NCI-H748 (cell line): ENCODE measurements around the gene HORMAD2.

ENCODE experiments used
- DNase-seq: peaks from one replicate; lab custom pipeline; 2025; ENCODE audit not compliant: unreplicated experiment; lab: John Stamatoyannopoulos, UW

Gene HORMAD2

GRCh38 chr22:30161051-30161469 is 80.8 kb downstream of the HORMAD2 start:
- no peak for DNase-seq

GRCh38 chr22:30167296-30167695 is 87.0 kb downstream of the HORMAD2 start:
- no peak for DNase-seq

- no peak for DNase-seq
Measured at GRCh38 chr22:30167734-30168133, 87.5 kb downstream of the HORMAD2 start.

- no peak for DNase-seq
Measured at GRCh38 chr22:30169002-30169401, 88.7 kb downstream of the HORMAD2 start.

GRCh38 chr22:30170129-30170528 is 89.9 kb downstream of the HORMAD2 start:
- DNase-seq = no peak

- DNase-seq = no peak
Measured at GRCh38 chr22:30171008-30171407, 90.7 kb downstream of the HORMAD2 start.

- no peak for DNase-seq
Measured at GRCh38 chr22:30175690-30176288, 95.5 kb downstream of the HORMAD2 start.

- DNase-seq = no peak
Measured at GRCh38 chr22:30176431-30176830, 96.2 kb downstream of the HORMAD2 start.

- no peak for DNase-seq
Measured at GRCh38 chr22:30178181-30179126, 98.2 kb downstream of the HORMAD2 start.

GRCh38 chr22:30180616-30181015 is 100.4 kb downstream of the HORMAD2 start:
- DNase-seq = no peak

GRCh38 chr22:30181459-30182349 is 101.4 kb downstream of the HORMAD2 start:
- DNase-seq = no peak

GRCh38 chr22:30182350-30182745 is 102.1 kb downstream of the HORMAD2 start:
- DNase-seq = peak; percentile 45

- DNase-seq = no peak
Measured at GRCh38 chr22:30182815-30183214, 102.6 kb downstream of the HORMAD2 start.

GRCh38 chr22:30183271-30183670 is 103.0 kb downstream of the HORMAD2 start:
- DNase-seq = no peak

GRCh38 chr22:30183861-30184278 is 103.6 kb downstream of the HORMAD2 start:
- no peak for DNase-seq

- no peak for DNase-seq
Measured at GRCh38 chr22:30185129-30185528, 104.9 kb downstream of the HORMAD2 start.

- no peak for DNase-seq
Measured at GRCh38 chr22:30185549-30185948, 105.3 kb downstream of the HORMAD2 start.

- peak; percentile 81 for DNase-seq
Measured at GRCh38 chr22:30186041-30186440, 105.8 kb downstream of the HORMAD2 start.

- DNase-seq = peak; percentile 71
Measured at GRCh38 chr22:30186510-30186909, 106.2 kb downstream of the HORMAD2 start.

- DNase-seq = no peak
Measured at GRCh38 chr22:30187094-30187493, 106.8 kb downstream of the HORMAD2 start.
